SK-N-MC (cell line): ENCODE results near the gene C9orf50.
A peak's percentile ranks its signal among the peaks of the same experiment; 100 is the strongest.
"Not testable (repeated sequence)": the region's sequence is repeated elsewhere in the genome, so short reads cannot be mapped to it uniquely, and the experiment has no call there.

Experiments used
- DNase-seq: peaks from one replicate; pipeline ENCODE4 v3.0.0-alpha.2; 2011; ENCODE audit warnings: low read depth, low spot score
- H3K27ac ChIP-seq: fragments of 200-600 bp; sonication (generic); 2 replicates; pipeline ENCODE4 v1.5.1; 2016; ENCODE audit warnings: mixed run types
- H3K36me3 ChIP-seq: fragments of 200-600 bp; sonication (generic); 2 replicates; pipeline ENCODE4 v1.6.1; 2017; ENCODE audit warnings: antibody characterized with exemption, low read length, mixed read lengths; ENCODE audit not compliant: insufficient read depth
- H3K4me3 ChIP-seq: fragments of 200-600 bp; sonication (generic); 2 replicates; pipeline ENCODE4 v1.5.1; 2016
- H3K9ac ChIP-seq: fragments of 200-600 bp; sonication (generic); 2 replicates; pipeline ENCODE4 v1.8.0; 2017; ENCODE audit warnings: mixed run types, mixed read lengths; ENCODE audit not compliant: insufficient read length
- H3K9me3 ChIP-seq: fragments of 200-600 bp; sonication (generic); 2 replicates; pipeline ENCODE4 v1.6.1; 2017; ENCODE audit warnings: low read depth, mild to moderate bottlenecking, antibody characterized with exemption, low read length, moderate library complexity, mixed read lengths
- EZH2 ChIP-seq: fragments of 200-600 bp; sonication (generic); IDR thresholded peaks from one replicate; pipeline ENCODE4 v1.6.1; 2017; ENCODE audit warnings: antibody characterized with exemption
- FOXP2 ChIP-seq: optimal IDR thresholded peaks from 2 replicates; pipeline ENCODE3; 2011; ENCODE audit warnings: mild to moderate bottlenecking, moderate library complexity; ENCODE audit not compliant: insufficient read depth; ENCODE audit errors: extremely low read length, control extremely low read depth
- POLR2AphosphoS5 ChIP-seq: IDR thresholded peaks from 2 replicates; pipeline ENCODE4 v1.6.1; 2012; ENCODE audit warnings: mild to moderate bottlenecking, low read depth, low read length, borderline replicate concordance

C9orf50 gene

GRCh38 chr9:129664746-129665388, 44.0 kb upstream of the C9orf50 start:
- peak overlapping the region; percentile 81 for H3K27ac ChIP-seq
- TF ChIP-seq FOXP2 (no peak), EZH2 (no peak), POLR2AphosphoS5 (no peak)
- DNase-seq, result no peak
- peaks cover 3% of the 10 kb centered on the region; the same call in 1 of the 2 replicates for H3K36me3 ChIP-seq
- no peaks in the 10 kb centered on the region for H3K9me3 ChIP-seq
- H3K9ac ChIP-seq, result peak overlapping the region; percentile 41
- peak overlapping the region; percentile 85 for H3K4me3 ChIP-seq

GRCh38 chr9:129662239-129662638, 41.3 kb upstream of the C9orf50 start:
- not testable (repeated sequence) for H3K27ac ChIP-seq, DNase-seq, H3K4me3 ChIP-seq, H3K36me3 ChIP-seq, H3K9me3 ChIP-seq, H3K9ac ChIP-seq

GRCh38 chr9:129661029-129661428, 40.1 kb upstream of the C9orf50 start:
- Histone ChIP-seq H3K4me3 (no peak overlapping the region), H3K9me3 (no peaks in the 10 kb centered on the region), H3K36me3 (no peaks in the 10 kb centered on the region), H3K9ac (no peak overlapping the region), H3K27ac (no peak overlapping the region)
- DNase-seq, result no peak
- TF ChIP-seq EZH2 (no peak), POLR2AphosphoS5 (no peak), FOXP2 (no peak)

GRCh38 chr9:129656795-129657390, 36.0 kb upstream of the C9orf50 start:
- no peak overlapping the region for H3K4me3 ChIP-seq
- H3K9me3 ChIP-seq, result no peaks in the 10 kb centered on the region
- no peak overlapping the region for H3K9ac ChIP-seq
- no peak overlapping the region for H3K27ac ChIP-seq
- TF ChIP-seq EZH2 (no peak), POLR2AphosphoS5 (no peak), FOXP2 (no peak)
- no peak for DNase-seq
- H3K36me3 ChIP-seq, result no peaks in the 10 kb centered on the region

GRCh38 chr9:129655696-129656095, 34.8 kb upstream of the C9orf50 start:
- Histone ChIP-seq H3K4me3 (no peak overlapping the region), H3K9me3 (no peaks in the 10 kb centered on the region)

GRCh38 chr9:129655154-129655553, 34.3 kb upstream of the C9orf50 start:
- Histone ChIP-seq H3K36me3 (no peaks in the 10 kb centered on the region), H3K27ac (peak overlapping the region; percentile 93; the same call in 1 of the 2 replicates), H3K4me3 (no peak overlapping the region), H3K9me3 (no peaks in the 10 kb centered on the region), H3K9ac (no peak overlapping the region)
- TF ChIP-seq EZH2 (no peak), POLR2AphosphoS5 (no peak), FOXP2 (no peak)
- no peak for DNase-seq

More at GRCh38 chr9:129655696-129656095, 34.8 kb upstream of the C9orf50 start:
- no peak for DNase-seq
- no peak overlapping the region for H3K9ac ChIP-seq
- TF ChIP-seq FOXP2 (no peak), POLR2AphosphoS5 (no peak), EZH2 (no peak)
- 0 out of 2 replicates have a peak overlapping the region, but pooled peaks have one; percentile 8 for H3K27ac ChIP-seq
- no peaks in the 10 kb centered on the region for H3K36me3 ChIP-seq

GRCh38 chr9:129654554-129655040, 33.7 kb upstream of the C9orf50 start:
- DNase-seq, result no peak
- H3K36me3 ChIP-seq, result no peaks in the 10 kb centered on the region
- peak overlapping the region; percentile 66 for H3K9ac ChIP-seq
- no peaks in the 10 kb centered on the region for H3K9me3 ChIP-seq
- TF ChIP-seq EZH2 (no peak), FOXP2 (no peak), POLR2AphosphoS5 (no peak)
- H3K4me3 ChIP-seq, result peak overlapping the region; percentile 72
- H3K27ac ChIP-seq, result peak overlapping the region; percentile 93

- Histone ChIP-seq H3K9ac (peak overlapping the region; percentile 66), H3K4me3 (peak overlapping the region; percentile 72), H3K36me3 (no peaks in the 10 kb centered on the region), H3K27ac (peak overlapping the region; percentile 93), H3K9me3 (no peaks in the 10 kb centered on the region)
- no peak for DNase-seq
- TF ChIP-seq FOXP2 (no peak), POLR2AphosphoS5 (no peak), EZH2 (no peak)
Observed at GRCh38 chr9:129653823-129654553, 33.1 kb upstream of the C9orf50 start.
